ENCODE data around the gene ZNF582. TPM values are rescaled to one million over a fixed set of nuclear protein-coding genes. Genes with fewer than 3 reads are reported as not detected.

ZNF582 gene
- total RNA-seq, 2 experiments from 2014 or later = 1.9 to 3.3 TPM

DNA sequence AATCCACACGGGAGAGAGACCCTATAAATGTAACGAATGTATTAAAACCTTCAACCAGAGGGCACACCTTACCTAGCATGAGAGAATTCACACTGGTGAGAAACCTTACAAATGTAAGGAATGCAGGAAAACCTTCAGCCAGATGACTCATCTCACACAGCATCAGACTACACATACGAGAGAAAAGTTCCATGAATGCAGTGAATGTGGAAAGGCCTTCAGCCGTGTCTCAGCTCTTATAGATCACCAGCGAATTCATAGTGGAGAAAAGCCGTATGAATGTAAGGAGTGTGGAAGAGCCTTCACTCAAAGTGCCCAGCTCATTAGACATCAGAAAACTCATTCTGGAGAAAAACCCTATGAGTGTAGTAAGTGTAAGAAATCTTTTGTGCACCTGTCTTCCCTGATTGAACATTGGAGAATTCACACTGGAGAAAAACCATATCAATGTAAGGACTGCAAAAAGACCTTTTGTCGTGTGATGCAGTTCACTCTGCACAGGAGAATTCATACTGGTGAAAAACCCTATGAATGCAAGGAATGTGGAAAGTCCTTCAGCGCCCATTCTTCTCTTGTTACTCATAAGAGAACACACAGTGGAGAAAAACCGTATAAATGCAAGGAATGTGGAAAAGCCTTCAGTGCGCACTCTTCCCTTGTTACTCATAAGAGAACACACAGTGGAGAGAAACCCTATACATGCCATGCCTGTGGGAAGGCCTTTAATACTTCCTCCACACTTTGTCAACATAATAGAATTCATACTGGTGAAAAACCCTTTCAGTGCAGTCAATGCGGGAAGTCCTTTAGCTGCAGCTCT lies 16.0 kb downstream of the ZNF582 start:
- no peak for ATAC-seq

DNA sequence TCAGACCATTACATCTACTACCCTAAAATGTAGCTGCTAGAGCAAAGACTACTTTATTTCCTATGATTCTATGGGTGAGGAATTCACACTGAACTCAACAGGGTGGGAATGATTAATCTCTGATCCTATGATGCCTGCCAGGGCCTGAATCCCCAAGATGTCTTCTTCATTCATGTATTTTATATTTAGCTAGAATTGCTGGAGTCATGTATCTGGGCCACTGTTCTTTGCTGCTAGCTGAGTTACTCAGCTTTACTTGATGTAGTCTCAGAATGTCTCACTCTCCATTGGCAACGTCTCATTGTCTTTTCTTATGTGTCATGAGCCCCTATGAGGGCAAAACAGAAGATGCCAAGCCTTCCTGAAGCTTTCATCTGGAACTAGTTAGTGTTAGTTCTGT lies 21.1 kb downstream of the ZNF582 start:
- no peak for DNase-seq
- H3K4me1 Mint-ChIP-seq = peaks cover 20% of the 10 kb centered on the region
- H3K27ac Mint-ChIP-seq = no peak overlapping the region
- CTCF ChIA-PET = no interaction called here
- ATAC-seq = no peak
- H3K27me3 Mint-ChIP-seq = no peaks in the 10 kb centered on the region
- no peak overlapping the region for H3K4me3 Mint-ChIP-seq
- H3K36me3 Mint-ChIP-seq = peaks cover 80% of the 10 kb centered on the region
- H3K9me3 Mint-ChIP-seq (ENCODE audit: low read depth) = peaks cover 44% of the 10 kb centered on the region

More for the DNA sequence above, 16.0 kb downstream of the ZNF582 start:
- Mint-ChIP-seq H3K27ac (no peak overlapping the region), H3K4me3 (no peak overlapping the region), H3K9me3 (ENCODE audit: low read depth) (peaks cover 56% of the 10 kb centered on the region), H3K4me1 (peaks cover 6% of the 10 kb centered on the region), H3K36me3 (peaks cover 65% of the 10 kb centered on the region), H3K27me3 (no peaks in the 10 kb centered on the region)
- DNase-seq = no peak
- CTCF ChIA-PET = no interaction called here

DNA sequence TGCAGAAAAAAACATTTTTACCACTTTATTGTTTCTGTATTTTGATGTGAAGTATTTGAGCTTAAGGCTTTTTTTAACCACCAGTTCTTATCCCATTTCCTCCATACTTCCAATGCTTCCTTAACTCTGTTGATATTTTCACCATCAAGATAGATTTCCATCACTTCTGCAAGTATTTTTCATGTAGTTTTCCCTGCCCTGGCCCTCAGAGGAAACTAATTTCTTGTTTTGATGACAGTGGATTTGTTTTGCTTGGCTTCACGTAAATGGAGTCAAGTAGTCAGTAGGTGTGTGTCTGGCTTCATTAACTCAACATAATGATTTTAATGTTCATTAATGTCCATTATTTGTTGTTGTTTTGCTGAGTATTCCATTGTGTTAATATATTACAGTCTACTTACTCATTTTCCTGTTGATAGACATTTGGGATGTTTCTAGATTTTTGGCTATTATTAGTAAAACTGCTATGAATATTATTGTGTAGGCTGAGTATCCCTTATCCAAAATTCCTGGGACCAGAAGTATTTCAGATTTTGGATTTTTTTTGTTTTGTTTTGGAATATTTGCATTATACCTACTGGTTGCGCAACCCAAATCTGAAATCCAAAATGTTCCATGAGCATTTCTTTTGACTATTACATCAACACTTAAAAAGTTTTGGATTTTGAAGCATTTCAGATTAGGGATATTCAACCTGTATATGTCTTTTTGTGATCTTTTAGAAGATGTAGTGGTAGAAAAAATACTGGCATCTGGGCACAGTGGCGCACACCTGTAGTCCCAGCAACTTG lies 23.3 kb downstream of the ZNF582 start:
- Mint-ChIP-seq H3K9me3 (ENCODE audit: low read depth) (peaks cover 38% of the 10 kb centered on the region), H3K27ac (no peak overlapping the region), H3K27me3 (no peaks in the 10 kb centered on the region), H3K4me1 (peaks cover 20% of the 10 kb centered on the region), H3K36me3 (peaks cover 58% of the 10 kb centered on the region), H3K4me3 (no peak overlapping the region)
- CTCF ChIA-PET = interaction anchor here (0.6 kb wide), 1 partner anchor 22 kb away, joined by 3 read pairs; no protein-coding TSS in a partner anchor
- no peak for DNase-seq
- ATAC-seq = no peak

DNA sequence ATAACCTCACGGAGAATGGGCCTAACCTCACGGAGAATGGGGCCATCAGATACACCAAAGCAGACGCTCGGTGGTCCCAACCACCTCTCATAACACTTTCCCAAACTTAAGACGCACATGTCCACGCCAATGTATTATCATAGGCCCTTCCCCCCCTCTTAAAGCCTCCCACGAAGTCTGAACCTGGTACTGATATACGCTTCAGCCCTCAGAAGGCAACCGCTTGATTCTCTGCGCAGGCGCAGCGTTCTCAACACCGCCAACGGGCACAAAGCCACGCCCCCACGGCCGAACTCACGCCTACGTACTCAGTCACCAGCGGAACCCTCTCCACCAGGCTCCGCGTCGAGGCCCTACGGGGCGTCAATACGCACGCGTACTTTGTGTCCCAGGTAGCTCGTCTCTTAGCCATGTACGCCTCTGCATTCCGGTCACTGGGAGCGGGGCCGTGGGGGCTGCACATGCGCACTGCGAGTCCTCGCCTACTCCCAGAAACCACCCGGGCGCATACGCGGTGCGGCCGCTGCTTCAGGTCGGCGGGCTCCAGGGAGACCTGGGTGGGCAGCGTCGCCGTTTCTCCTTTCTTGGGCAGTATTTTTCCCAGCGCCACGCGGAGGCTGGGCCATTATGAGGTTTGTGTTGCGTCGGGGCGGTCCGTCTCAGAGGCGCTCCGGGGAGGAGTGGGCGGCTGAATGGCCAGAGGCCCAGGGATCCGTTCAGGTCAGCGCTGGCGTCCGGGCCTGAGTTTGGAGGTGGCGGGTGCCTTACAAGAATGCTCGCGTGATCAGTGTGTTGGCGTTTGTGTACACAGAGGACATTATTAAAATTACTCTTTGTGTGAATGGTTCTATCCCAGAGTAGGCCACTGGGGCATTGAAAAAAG lies 25.3 kb downstream of the ZNF582 start:
- Mint-ChIP-seq H3K9me3 (ENCODE audit: low read depth) (peaks cover 27% of the 10 kb centered on the region), H3K36me3 (peaks cover 38% of the 10 kb centered on the region)

DNA sequence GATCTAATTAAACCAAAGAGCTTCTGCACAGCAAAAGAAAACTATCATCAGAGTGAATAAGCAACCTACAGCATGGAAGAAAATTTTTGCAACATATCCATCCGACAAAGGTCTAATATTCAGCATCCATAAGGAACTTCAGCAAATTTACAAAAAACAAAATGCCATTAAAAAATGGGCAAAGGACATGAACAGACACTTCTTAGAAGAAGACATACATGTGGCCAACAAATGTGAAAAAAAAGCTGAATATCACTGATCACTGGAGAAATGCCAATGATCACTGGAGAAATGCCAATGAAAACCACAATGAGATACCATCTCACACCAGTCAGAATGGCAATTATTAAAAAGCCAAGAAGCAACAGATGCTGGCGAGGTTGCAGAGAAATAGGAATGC lies 32.5 kb downstream of the ZNF582 start:
- H3K4me3 Mint-ChIP-seq = no peak overlapping the region
- CTCF ChIA-PET = no interaction called here
- no peak for ATAC-seq
- no peak overlapping the region for H3K27ac Mint-ChIP-seq
- no peaks in the 10 kb centered on the region for H3K4me1 Mint-ChIP-seq
- H3K27me3 Mint-ChIP-seq = no peaks in the 10 kb centered on the region
- peaks cover 4% of the 10 kb centered on the region for H3K36me3 Mint-ChIP-seq
- DNase-seq = no peak
- H3K9me3 Mint-ChIP-seq (ENCODE audit: low read depth) = peaks cover 22% of the 10 kb centered on the region

More for the DNA sequence above, 25.3 kb downstream of the ZNF582 start:
- CTCF ChIA-PET = interaction anchor here (0.9 kb wide), 1 partner anchor 24 kb away, joined by 3 read pairs; no protein-coding TSS in a partner anchor
- DNase-seq = peak; percentile 89
- H3K27me3 Mint-ChIP-seq = no peaks in the 10 kb centered on the region
- ATAC-seq = peak; percentile 100
- peak overlapping the region; percentile 88 for H3K4me3 Mint-ChIP-seq
- peaks cover 20% of the 10 kb centered on the region for H3K4me1 Mint-ChIP-seq
- H3K27ac Mint-ChIP-seq = peak overlapping the region; percentile 82

DNA sequence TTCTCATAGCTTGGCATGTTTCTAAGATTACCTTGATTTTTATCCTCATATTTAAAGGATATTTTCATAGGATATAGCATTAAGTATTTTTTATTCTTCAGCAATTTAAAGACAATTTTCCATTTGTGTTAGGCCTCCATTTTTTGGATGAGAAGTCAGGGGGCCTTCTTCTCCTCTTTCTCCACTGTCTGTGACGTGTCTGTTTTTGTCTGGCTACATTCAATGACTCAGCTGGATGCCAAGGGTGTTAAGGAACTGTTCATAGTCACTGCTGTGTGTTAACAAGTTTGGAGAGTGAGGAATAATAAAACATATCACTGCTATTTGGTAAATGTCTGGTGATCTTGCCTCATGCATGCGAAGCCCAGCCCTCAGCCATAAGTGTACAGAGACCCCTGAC lies 36.4 kb downstream of the ZNF582 start:
- no peak overlapping the region for H3K4me3 Mint-ChIP-seq
- H3K4me1 Mint-ChIP-seq = no peaks in the 10 kb centered on the region
- H3K36me3 Mint-ChIP-seq = peaks cover 4% of the 10 kb centered on the region
- no peak overlapping the region for H3K27ac Mint-ChIP-seq
- no peaks in the 10 kb centered on the region for H3K27me3 Mint-ChIP-seq
- H3K9me3 Mint-ChIP-seq (ENCODE audit: low read depth) = peaks cover 15% of the 10 kb centered on the region
- DNase-seq (no peak), ATAC-seq (no peak)
- CTCF ChIA-PET = interaction anchor here (1.0 kb wide), 1 partner anchor 104 kb away, joined by 3 read pairs; no protein-coding TSS in a partner anchor

DNA sequence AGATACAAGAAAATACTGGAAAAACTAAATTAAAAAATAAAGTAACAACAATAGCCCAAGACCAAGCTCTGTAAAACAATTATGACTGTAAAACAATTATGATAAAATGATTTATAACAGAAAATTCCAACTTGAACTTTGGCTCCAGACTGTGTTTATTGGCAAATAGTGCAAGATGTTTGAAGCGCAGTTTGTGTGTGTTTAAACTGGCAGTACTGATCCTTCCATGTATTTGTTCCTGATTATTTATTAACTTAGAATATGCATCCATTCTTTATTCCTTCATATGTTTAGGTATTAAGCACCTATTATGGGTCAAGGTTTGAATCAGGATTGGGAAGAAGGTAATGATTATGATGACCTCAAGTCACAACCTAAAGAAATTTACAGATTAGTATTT lies 37.8 kb downstream of the ZNF582 start:
- no peak overlapping the region for H3K27ac Mint-ChIP-seq

DNA sequence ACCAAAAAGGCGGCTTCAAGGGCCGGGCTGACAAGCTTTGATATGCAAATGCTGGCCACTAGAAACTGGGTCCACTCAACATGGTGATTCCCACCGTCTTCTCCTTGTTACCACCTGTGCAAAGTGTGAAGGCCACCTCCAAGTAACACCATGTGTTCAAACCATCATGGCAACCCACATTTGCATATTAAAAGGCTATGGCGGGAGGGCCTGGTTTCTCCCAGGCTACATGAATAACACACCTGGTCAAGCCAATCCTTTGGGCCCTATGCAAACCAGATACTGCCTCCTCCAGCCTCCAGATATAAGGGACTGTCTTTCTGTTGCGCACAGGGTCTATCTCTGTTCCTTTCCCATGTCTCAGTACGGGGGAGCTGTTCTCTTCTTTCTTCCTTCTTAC lies 42.1 kb downstream of the ZNF582 start:
- CTCF ChIA-PET = interaction anchor here (5.0 kb wide), 1 partner anchor 99 kb away, joined by 39 read pairs; no protein-coding TSS in a partner anchor
- ATAC-seq = no peak
- Mint-ChIP-seq H3K27me3 (no peaks in the 10 kb centered on the region), H3K36me3 (no peaks in the 10 kb centered on the region), H3K9me3 (ENCODE audit: low read depth) (no peaks in the 10 kb centered on the region), H3K4me1 (no peaks in the 10 kb centered on the region), H3K27ac (no peak overlapping the region), H3K4me3 (no peak overlapping the region)
- DNase-seq = no peak

More for the DNA sequence above, 37.8 kb downstream of the ZNF582 start:
- Mint-ChIP-seq H3K36me3 (peaks cover 1% of the 10 kb centered on the region), H3K4me3 (no peak overlapping the region), H3K27me3 (no peaks in the 10 kb centered on the region), H3K9me3 (ENCODE audit: low read depth) (peaks cover 9% of the 10 kb centered on the region), H3K4me1 (no peaks in the 10 kb centered on the region)
- CTCF ChIA-PET = no interaction called here
- ATAC-seq = no peak
- DNase-seq = no peak

DNA sequence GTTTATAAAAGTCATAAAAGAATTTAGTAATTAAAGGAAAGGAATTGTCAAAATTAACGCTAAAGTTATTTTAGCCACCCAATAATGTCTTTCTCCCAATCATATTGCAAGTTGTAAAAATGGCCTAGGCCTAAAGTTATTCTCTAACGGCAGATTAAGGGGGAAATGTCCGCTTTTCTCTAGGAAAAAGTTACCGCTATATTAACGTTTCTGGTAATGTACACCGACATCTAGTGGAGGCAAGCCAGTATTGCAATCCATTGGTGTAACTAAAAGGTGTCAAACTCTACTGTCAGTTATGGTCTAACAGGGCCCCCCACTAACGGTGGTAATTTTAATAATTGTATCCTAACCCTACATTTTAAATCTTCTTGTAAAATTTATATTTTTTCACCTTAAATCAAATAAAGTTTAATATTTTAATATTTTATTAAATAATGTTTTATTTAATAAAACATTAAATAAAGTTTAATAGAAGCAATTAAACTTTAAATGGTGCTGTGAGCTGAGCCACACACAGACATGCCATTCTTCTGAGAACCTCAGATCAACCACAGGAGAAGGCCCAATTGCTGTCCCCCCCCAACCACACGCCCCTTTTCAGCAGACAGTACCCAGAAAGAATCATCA lies 42.8 kb downstream of the ZNF582 start:
- Mint-ChIP-seq H3K27me3 (no peaks in the 10 kb centered on the region), H3K4me3 (no peak overlapping the region), H3K4me1 (no peaks in the 10 kb centered on the region), H3K9me3 (ENCODE audit: low read depth) (no peaks in the 10 kb centered on the region), H3K27ac (no peak overlapping the region), H3K36me3 (no peaks in the 10 kb centered on the region)
- DNase-seq (peak; percentile 67), ATAC-seq (no peak)
- CTCF ChIA-PET = interaction anchor here (5.0 kb wide), 1 partner anchor 98 kb away, joined by 39 read pairs; no protein-coding TSS in a partner anchor

DNA sequence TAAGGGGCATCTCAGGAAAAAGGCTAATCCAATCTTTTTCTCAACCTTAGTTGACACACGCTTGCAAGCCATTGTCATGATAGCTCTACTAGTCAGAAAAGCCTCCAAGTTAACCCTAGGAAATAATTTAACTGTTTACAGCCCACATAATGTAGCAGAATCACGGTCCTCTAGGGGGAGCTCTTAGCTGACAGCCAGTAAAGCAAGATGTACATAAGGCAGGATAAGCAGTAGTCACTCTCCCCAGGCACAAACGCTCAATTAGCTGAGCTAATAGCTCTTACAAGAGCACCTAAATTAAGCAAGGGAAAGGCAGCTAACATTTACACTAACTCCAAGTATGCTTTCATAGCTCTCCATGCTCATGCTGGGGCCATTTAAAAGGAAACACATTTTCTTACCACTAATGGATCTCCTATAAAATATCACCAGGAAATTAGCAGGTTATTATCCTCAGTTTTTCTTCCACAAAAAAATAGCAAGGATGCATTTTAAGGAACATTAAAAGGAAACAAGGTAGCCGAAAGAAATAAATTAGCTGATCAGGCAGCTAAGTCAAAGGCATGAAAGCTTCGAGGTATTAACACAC lies 45.0 kb downstream of the ZNF582 start:
- ATAC-seq = no peak
- DNase-seq = peak; percentile 42
- no peak overlapping the region for H3K27ac Mint-ChIP-seq
- H3K4me1 Mint-ChIP-seq = no peaks in the 10 kb centered on the region
- no peaks in the 10 kb centered on the region for H3K9me3 Mint-ChIP-seq (ENCODE audit: low read depth)
- CTCF ChIA-PET = interaction anchor here (0.9 to 5.0 kb wide), 7 partner anchors 15 to 282 kb away, joined by 3 to 39 read pairs (median 5); no protein-coding TSS in a partner anchor
- H3K4me3 Mint-ChIP-seq = no peak overlapping the region
- no peaks in the 10 kb centered on the region for H3K27me3 Mint-ChIP-seq
- H3K36me3 Mint-ChIP-seq = no peaks in the 10 kb centered on the region

DNA sequence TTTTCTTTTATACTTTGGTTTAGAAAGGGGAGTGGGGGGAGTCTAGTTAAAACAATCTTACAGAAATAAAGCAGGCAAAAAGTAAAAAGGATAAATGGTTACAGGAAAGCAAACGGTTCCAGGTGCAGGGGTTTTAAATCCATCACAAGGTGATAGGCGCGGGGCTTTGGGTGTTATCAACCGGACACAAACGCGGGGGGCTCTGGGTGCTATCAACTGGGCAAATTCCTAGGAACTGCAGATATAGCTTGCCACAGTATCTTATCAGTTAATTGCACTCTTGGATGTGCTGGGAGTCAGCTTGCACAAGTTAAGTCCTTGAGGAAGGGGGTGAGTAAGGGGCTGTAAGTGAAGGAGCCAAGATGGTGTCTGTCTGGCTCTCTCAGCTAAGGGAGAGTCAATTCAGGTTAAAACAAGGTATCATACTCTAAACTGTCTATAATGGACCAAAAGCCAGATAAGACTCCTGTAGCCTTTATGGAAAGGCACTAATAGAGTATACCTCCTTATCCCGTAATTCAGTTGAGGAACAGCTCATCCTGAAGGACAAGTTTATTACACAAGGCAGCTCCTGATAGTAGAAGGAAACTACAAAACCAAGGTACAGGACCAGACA lies 46.1 kb downstream of the ZNF582 start:
- CTCF ChIA-PET = interaction anchor here (1.5 to 5.0 kb wide), 4 partner anchors 22 to 281 kb away, joined by 3 to 39 read pairs (median 6); no protein-coding TSS in a partner anchor
- Mint-ChIP-seq H3K36me3 (no peaks in the 10 kb centered on the region), H3K9me3 (ENCODE audit: low read depth) (peaks cover 6% of the 10 kb centered on the region), H3K27me3 (peaks cover 2% of the 10 kb centered on the region), H3K4me1 (no peaks in the 10 kb centered on the region), H3K4me3 (no peak overlapping the region), H3K27ac (no peak overlapping the region)
- no peak for DNase-seq
- ATAC-seq = no peak

DNA sequence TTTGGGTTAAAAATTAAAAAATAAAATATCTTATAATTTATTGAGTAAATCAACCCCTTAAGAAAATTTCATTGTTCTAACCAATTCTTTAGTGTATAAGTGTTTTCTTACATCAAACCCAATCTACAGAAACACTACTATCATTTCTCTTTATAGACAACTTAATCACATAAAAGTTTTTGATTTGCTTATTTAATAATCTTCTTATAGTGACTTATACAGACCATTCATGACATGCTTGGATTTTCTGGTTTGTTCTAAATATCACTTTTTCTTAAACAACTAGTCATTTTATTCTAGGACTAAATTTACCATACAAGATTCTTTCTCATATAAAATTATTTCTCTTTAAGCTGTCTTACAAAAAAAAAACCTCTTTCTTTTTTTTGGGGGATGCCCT lies 51.4 kb downstream of the ZNF582 start:
- Mint-ChIP-seq H3K9me3 (ENCODE audit: low read depth) (peaks cover 18% of the 10 kb centered on the region), H3K36me3 (peaks cover 1% of the 10 kb centered on the region), H3K4me3 (no peak overlapping the region), H3K27ac (no peak overlapping the region), H3K4me1 (no peaks in the 10 kb centered on the region), H3K27me3 (peaks cover 2% of the 10 kb centered on the region)
- ATAC-seq (no peak), DNase-seq (no peak)
- CTCF ChIA-PET = interaction anchor here (1.1 kb wide), 1 partner anchor 8 kb away, joined by 3 read pairs; no protein-coding TSS in a partner anchor
